Measurements from ENCODE around the gene DDAH1.

DNA sequence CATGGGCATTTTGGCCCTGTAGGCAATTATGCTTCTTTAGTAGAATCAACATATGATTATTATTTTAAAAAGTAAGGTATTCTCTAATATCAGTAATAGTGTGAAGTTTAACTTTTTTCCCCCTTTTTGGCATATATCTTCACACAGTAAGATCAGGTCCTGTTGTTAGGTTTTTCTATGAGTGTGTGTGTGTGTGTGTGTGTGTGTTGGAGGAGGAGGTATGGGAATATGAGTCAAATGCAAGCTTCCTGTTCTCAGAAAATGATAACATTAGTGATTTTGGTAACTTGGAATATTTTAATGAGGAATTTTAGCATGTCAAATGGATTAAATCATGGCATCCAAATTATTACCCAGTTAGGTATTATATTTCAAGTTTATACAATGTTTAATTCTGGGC is 122.8 kb downstream of the DDAH1 start:
- TF ChIP-seq EZH2phosphoT487 (IDR thresholded peaks at IDR 0.05; ENCODE audit: low read depth): no peak
- TF ChIP-seq, protein P1, sequence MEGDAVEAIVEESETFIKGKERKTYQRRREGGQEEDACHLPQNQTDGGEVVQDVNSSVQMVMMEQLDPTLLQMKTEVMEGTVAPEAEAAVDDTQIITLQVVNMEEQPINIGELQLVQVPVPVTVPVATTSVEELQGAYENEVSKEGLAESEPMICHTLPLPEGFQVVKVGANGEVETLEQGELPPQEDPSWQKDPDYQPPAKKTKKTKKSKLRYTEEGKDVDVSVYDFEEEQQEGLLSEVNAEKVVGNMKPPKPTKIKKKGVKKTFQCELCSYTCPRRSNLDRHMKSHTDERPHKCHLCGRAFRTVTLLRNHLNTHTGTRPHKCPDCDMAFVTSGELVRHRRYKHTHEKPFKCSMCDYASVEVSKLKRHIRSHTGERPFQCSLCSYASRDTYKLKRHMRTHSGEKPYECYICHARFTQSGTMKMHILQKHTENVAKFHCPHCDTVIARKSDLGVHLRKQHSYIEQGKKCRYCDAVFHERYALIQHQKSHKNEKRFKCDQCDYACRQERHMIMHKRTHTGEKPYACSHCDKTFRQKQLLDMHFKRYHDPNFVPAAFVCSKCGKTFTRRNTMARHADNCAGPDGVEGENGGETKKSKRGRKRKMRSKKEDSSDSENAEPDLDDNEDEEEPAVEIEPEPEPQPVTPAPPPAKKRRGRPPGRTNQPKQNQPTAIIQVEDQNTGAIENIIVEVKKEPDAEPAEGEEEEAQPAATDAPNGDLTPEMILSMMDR (IDR thresholded peaks at IDR 0.05; ENCODE audit: low read depth, low read length): no peak
